NCI-H1436 treated with DMSO at 0.1 percent for 48 hours (cell line): ENCODE data around the gene ODAPH.

Experiments
- DNase-seq: peaks from one replicate; lab custom pipeline; 2025; lab: John Stamatoyannopoulos, UW

The ODAPH gene

DNA sequence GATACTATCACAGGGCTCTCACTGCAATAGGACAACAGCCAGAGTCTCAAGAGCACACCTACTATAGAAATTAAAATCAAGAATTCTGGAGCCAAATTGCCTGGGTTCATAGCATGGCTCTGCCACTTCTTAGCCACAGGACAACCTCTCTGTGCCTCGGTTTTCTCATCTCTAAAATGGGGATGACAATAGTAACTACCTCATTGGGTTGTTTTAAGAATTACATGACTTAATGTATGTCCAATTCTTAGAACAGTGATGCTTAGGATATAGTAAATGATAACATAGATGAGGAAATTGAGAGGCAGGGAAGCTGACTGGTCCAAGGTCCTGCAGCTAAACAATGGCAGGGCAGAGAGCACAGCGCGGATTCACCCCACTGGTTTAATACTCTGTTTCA, 11.0 kb upstream of the ODAPH start:
- no peak for DNase-seq

- no peak for DNase-seq
Measured at GRCh38 chr4:75545526-75545925, 10.3 kb upstream of the ODAPH start.

- no peak for DNase-seq
Measured at GRCh38 chr4:75547647-75548387, 8.0 kb upstream of the ODAPH start.

DNA sequence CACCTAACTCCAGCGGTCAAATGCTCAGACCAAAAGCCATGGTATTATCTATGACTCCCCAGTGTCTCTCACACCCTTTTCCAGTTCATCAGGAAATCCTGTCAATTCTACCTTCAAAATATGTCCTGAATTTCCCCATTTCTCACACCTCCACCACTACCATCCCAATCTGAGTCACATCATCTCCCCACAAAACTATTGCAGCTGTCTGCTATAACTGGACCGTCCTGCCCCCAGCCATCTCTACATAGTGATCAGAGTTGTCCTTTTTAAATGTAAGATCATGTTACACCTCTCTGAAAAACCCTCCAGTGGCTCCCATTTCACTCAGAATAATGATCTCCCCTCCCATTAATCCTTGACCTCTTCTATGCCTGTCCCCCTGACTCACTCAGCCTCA, 6.8 kb upstream of the ODAPH start:
- DNase-seq, result no peak

DNA sequence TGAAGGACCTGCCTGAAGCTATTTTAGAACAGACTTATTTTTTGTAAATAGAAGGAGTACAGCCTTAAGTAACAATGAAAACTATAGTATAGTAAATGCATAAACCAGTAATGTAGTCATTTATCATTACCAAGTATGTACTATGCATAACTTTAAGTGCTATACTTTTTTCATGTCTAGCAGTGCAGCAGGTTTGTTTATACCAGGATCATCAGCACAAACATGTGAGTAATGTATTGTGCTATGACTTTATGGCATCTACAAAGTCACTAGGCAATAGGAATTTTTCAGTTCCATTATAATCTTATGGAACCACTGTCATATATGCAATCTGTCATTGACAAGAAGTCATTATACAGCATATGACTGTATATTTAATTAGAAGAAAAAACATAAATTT, 3.4 kb upstream of the ODAPH start:
- DNase-seq, result no peak

- DNase-seq, result no peak
Measured at GRCh38 chr4:75557696-75558095, 1.8 kb downstream of the ODAPH start.

- no peak for DNase-seq
Measured at GRCh38 chr4:75561789-75562188, 5.9 kb downstream of the ODAPH start.

DNA sequence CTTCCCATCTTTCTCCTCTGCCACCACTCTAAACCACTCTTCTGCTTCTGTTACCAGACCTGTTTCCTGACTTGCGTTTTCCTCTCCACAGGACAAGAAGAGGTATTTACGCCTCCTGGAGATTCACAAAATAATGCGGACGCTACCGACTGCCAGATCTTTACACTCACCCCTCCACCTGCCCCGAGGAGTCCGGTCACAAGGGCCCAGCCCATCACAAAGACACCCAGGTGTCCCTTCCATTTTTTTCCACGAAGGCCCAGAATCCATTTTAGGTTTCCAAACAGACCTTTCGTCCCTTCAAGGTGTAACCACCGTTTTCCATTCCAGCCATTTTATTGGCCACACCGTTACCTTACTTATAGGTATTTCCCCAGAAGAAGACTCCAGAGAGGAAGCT, 8.2 kb downstream of the ODAPH start:
- no peak for DNase-seq

DNA sequence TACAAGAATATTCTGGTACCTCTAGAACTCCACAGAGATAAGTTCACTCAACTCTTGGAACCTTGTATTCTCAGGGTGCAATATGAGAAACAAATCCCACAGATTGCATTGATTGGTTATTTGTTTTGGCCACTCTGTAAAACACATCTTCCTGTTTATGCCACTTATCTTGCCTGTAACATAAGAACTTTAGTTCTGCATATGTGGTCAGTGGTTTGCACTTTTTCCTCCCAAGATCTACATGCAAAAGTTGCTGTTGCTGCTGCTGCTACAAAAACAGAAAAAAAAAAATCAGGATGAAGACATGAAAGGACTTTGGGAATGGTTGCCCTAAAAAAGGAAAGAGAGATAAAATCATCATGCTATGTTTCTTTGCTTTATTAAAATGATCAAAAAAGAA, 9.6 kb downstream of the ODAPH start:
- DNase-seq, result no peak

GRCh38 chr4:75566911-75567310, 11.0 kb downstream of the ODAPH start:
- DNase-seq, result no peak

DNA sequence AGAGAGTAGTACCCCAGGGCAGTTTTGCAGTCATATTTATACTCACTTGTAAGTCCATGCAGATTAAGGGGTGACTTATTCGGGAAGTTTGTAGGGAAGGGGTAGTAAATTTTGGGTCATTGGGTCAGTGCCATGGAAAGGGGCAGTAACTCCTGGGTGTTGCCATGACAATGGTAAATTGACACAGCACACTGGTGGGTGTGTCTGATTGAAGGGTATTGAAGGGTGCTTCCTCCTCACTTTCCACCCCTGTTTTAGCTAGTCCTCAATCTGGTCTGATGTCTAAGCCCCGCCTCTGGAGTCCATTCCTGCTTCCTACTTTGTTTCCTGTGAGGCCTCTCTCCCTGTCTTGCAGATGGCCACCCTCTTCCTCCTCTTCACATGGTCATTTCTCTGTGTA, 11.9 kb downstream of the ODAPH start:
- DNase-seq, result no peak

DNA sequence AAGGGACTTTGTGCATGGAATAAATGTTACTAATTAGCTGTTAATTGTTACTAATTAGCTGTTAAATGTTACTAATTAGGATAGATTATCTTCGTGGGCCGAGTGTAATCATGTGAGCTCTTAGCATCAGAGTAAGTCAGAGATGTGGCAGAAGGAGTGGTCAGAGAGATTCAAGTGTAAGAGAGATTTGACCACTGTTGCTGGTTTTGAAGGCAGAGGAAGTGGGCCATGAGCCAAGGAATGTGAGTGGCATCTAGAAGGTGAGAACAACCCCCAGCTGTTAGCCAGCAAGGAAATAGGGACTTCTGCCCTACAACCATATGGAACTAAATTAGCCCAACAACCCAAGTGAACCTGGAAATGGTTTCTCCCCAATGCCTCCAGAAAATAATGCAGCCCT, 28.2 kb downstream of the ODAPH start:
- no peak for DNase-seq

GRCh38 chr4:75593393-75593792, 37.5 kb downstream of the ODAPH start:
- DNase-seq, result no peak

DNA sequence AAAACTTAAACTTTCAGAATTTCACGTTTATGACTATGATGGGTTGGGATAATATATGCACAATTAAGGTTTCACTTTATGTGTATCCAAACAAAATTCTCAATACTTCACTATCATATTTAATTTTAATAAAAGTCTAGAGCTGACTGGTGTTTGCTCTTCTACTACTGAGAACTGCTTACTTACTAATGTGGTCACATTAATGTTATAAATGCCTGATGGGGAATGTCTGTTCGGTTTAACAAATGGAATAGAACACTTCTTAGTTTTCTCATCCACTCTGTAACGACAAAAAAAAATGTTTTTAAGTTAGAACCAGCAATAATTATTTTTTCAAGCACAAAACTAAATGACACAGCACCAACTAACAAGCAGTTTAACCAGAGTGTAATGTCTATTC, 40.2 kb downstream of the ODAPH start:
- DNase-seq, result no peak

DNA sequence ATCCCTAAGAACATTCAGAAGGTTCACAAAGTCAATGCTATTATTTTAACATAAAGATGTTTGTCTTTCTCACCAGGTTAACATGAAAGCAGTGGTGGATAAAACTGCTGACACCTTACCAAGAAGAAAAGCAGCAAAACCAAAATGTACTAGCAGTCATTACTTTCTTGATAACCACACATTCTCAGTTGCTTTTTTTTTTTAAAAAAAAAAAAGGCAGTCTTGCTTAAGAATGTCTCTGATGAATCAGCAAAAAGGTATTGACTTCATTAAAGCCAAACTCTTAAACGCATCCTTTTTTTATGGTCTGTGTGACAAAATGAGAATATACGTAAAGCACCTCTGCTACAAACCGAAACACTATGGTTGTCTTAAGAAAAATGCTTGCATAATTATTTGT, 42.5 kb downstream of the ODAPH start:
- no peak for DNase-seq

- DNase-seq, result no peak
Measured at GRCh38 chr4:75599647-75600046, 43.8 kb downstream of the ODAPH start.

DNA sequence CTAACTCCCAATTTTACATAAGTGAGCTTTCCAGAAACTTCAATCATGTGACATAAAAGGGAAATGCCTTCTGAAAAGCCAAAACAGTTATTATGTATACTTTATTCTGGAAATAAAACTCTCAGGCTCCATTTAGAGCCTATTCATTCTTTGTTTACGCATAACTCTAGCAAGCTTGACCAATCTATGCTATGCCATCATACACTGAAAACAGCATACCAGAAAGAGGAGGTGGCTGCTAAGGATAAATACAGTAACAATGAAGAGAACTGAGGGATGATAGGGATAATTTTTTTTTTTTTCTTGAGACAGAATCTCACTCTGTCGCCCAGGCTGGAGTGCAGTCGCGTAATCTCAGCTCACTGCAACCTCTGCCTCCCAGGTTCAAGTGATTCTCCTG, 50.1 kb downstream of the ODAPH start:
- DNase-seq, result no peak

- DNase-seq, result no peak
Measured at GRCh38 chr4:75612306-75612705, 56.4 kb downstream of the ODAPH start.
